Body of pancreas (tissue), 4 donors: Measurements from ENCODE around the gene QRFP.

Experiments used
- CTCF ChIP-seq, 7 experiments: fragments of 450-650 bp in 4 of 7; fragments of 200-600 bp in 3 of 7; sonication (generic) in 3 of 7; IDR thresholded peaks; one replicate each; pipeline ENCODE4 v1.5.1; 2016 to 2019; ENCODE audit warnings: antibody characterized with exemption in 7 of 7
- POLR2A ChIP-seq, 3 donors: fragments of 450-650 bp; IDR thresholded peaks; one replicate each; pipeline ENCODE4 v1.6.1; 2016; ENCODE audit warnings: antibody characterized with exemption in 3 of 3, mild to moderate bottlenecking in 2 of 3

DNA sequence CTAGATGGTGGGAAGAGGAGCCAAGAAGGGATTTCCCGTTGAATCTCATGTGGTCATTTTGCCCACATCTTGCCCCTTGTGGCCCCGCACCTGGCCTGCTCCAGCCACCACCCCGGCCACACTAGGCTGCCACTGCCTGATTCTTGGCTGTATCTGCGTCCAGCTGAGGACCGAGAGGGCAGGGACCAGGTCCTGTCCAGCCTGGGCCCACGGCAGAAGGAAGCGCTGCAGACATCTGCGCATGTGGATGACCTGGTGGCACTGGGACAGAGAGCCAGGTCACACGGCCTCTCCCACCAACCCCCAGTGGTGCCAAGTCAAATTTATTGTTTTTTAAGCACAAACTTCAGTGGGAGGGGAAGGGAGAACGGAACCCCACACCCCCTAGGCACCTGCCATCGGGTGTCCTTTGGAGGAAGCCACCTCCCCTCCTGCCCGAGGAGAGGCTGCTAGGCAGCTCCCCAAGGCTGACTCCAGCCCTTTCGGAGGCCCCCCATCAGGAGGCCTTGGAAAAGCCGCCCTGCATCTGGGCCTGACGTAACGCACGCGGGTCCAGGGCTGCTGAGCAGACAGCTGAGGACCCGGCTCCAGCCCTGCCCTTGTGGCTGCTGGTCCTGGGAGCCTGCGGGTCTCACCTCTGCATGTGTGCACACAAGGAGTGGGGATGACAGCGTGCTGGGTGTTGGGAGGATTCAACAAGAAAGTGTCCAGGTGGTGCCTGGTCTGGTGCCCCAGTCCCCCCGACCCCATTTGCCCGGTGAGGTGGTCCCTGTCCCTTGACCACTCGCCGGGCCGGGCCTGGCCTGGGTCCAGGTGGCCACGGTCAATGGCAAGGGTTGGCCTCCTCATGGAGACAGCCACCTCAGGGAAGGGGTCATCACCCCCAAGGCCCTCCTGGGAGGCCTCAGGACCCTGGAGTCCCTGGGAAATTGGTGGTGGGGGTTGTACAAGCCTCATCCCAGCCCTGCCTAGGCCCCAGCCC lies 5.9 kb upstream of the QRFP start:
- TF ChIP-seq CTCF (IDR thresholded peaks at IDR 0.05), result no peak
- TF ChIP-seq POLR2A (IDR thresholded peaks at IDR 0.05), result no peak
